ENCODE data around the gene GRIN1.

Gene GRIN1

GRCh38 chr9:137193771-137194170 is 54.8 kb downstream of the GRIN1 start:
- DNase-seq (ENCODE audit: low spot score) = no peak

GRCh38 chr9:137194388-137194787 is 55.4 kb downstream of the GRIN1 start:
- DNase-seq (ENCODE audit: low spot score) = no peak

GRCh38 chr9:137194909-137195308 is 56.0 kb downstream of the GRIN1 start:
- DNase-seq (ENCODE audit: low spot score) = no peak

- no peak for DNase-seq (ENCODE audit: low spot score)
Observed at GRCh38 chr9:137195525-137196220, 56.7 kb downstream of the GRIN1 start.

- no peak for DNase-seq (ENCODE audit: low spot score)
Observed at GRCh38 chr9:137198051-137198901, 59.3 kb downstream of the GRIN1 start.

- DNase-seq (ENCODE audit: low spot score) = no peak
Observed at GRCh38 chr9:137198902-137199283, 59.9 kb downstream of the GRIN1 start.

GRCh38 chr9:137199411-137200121 is 60.6 kb downstream of the GRIN1 start:
- DNase-seq (ENCODE audit: low spot score) = no peak

GRCh38 chr9:137200311-137201204 is 61.6 kb downstream of the GRIN1 start, which contains the start of gene TPRN:
Gene TPRN (minus strand): TSS chr9:137200741. CDS start chr9:137200711, 30 bp downstream.
- DNase-seq (ENCODE audit: low spot score) = peak; percentile 100

GRCh38 chr9:137201205-137201868 is 62.4 kb downstream of the GRIN1 start:
- DNase-seq (ENCODE audit: low spot score) = no peak

GRCh38 chr9:137202966-137203365 is 64.0 kb downstream of the GRIN1 start:
- DNase-seq (ENCODE audit: low spot score) = no peak

GRCh38 chr9:137204731-137205125 is 65.8 kb downstream of the GRIN1 start:
- DNase-seq (ENCODE audit: low spot score) = no peak

- DNase-seq (ENCODE audit: low spot score) = peak; percentile 99
Observed at GRCh38 chr9:137205126-137206069, 66.4 kb downstream of the GRIN1 start, which contains the start of the genes NDOR1 and TMEM203. Gene NDOR1 (plus strand): TSS chr9:137205700. CDS start chr9:137205778, 78 bp downstream. Gene TMEM203 (minus strand): TSS chr9:137205648. CDS start chr9:137205414, 234 bp downstream.

GRCh38 chr9:137206602-137207001 is 67.6 kb downstream of the GRIN1 start:
- DNase-seq (ENCODE audit: low spot score) = no peak

- no peak for DNase-seq (ENCODE audit: low spot score)
Observed at GRCh38 chr9:137211532-137211931, 72.6 kb downstream of the GRIN1 start.

- DNase-seq (ENCODE audit: low spot score) = no peak
Observed at GRCh38 chr9:137212520-137212919, 73.6 kb downstream of the GRIN1 start.

GRCh38 chr9:137213160-137214060 is 74.5 kb downstream of the GRIN1 start:
- DNase-seq (ENCODE audit: low spot score) = peak; percentile 57

- no peak for DNase-seq (ENCODE audit: low spot score)
Observed at GRCh38 chr9:137214620-137215019, 75.7 kb downstream of the GRIN1 start.

GRCh38 chr9:137215196-137215986 is 76.4 kb downstream of the GRIN1 start:
- no peak for DNase-seq (ENCODE audit: low spot score)

All from iPS-NIHi11 (cell line).